Measurements from ENCODE around the gene LPCAT2. TPM values are rescaled to one million over a fixed set of nuclear protein-coding genes. Genes with fewer than 3 reads are reported as not detected.

LPCAT2 gene
- total and polyA plus RNA-seq, 2 experiments from 2014 or later: 6.4 to 9.5 TPM

DNA sequence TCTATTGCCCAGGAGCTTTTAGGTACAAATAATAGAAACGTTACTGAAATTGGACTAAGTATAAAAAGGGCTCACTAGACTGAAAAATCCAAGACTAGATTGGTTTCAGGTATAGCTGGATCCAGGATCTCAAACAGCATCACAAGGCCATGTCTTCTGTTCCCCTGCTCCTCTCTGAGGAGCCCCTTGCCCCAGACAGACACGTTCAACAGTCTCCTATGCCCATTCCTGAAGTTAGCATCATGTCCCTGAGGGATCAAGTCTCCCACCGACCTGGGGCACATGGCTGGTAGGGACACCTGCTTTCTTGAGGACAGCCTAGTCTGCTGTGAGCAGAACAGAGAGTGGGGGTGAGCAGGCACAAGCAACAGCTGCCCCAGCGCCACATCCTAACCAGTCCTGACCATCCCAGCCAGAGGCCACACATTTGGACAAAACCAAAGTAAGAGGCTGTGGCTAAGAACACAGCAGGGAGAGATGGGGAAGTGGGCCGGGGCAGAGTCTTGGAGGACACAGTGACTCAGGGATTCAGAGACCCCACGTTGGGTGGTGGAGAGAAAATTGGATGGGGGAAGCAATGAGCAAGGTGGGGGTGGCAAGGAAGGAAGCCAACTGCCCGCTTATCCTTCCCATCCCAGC lies 40.4 kb upstream of the LPCAT2 start:
- H3K27ac ChIP-seq: no peak overlapping the region
- WGBS (ENCODE audit: low lambda C conversion rate, missing lambda C conversion rate): 90% methylated on average over 7 of the region's 7 CpGs
- H3K79me2 ChIP-seq: no peaks in the 10 kb centered on the region
- H3K4me2 ChIP-seq: no peak overlapping the region
- H3K36me3 ChIP-seq (replicated peaks; ENCODE audit: insufficient read depth, low read depth): no peaks in the 10 kb centered on the region
- TF ChIP-seq CTCF (IDR thresholded peaks at IDR 0.05; ENCODE audit: poor library complexity): no peak
- no peak for TF ChIP-seq EZH2phosphoT487 (IDR thresholded peaks at IDR 0.05; ENCODE audit: low read depth, severe bottlenecking, unreplicated experiment)
- TF ChIP-seq EZH2 (IDR thresholded peaks at IDR 0.05; ENCODE audit: borderline replicate concordance): no peak
- no peaks in the 10 kb centered on the region for H3K27me3 ChIP-seq
- no peaks in the 10 kb centered on the region for H3K9me3 ChIP-seq (ENCODE audit: low read depth)
- H3K9me2 ChIP-seq (replicated peaks; ENCODE audit: insufficient read depth): no peaks in the 10 kb centered on the region
- H3K4me1 ChIP-seq (ENCODE audit: insufficient read depth): no peaks in the 10 kb centered on the region
- H4K20me1 ChIP-seq (ENCODE audit: insufficient read depth, poor library complexity, severe bottlenecking): no peaks in the 10 kb centered on the region
- H3K4me3 ChIP-seq: no peak overlapping the region
- DNase-seq (ENCODE audit: low spot score): no peak
- no peak overlapping the region for H2AFZ ChIP-seq

GRCh38 chr16:55469821-55470532 lies 38.9 kb upstream of the LPCAT2 start:
- Histone ChIP-seq H3K27me3 (no peaks in the 10 kb centered on the region), H3K36me3 (replicated peaks; ENCODE audit: insufficient read depth, low read depth) (no peaks in the 10 kb centered on the region), H3K4me2 (no peak overlapping the region), H3K79me2 (no peaks in the 10 kb centered on the region), H3K9me3 (ENCODE audit: low read depth) (no peaks in the 10 kb centered on the region), H3K4me3 (no peak overlapping the region), H3K4me1 (ENCODE audit: insufficient read depth) (no peaks in the 10 kb centered on the region), H2AFZ (no peak overlapping the region), H3K9me2 (replicated peaks; ENCODE audit: insufficient read depth) (no peaks in the 10 kb centered on the region), H3K27ac (no peak overlapping the region), H4K20me1 (ENCODE audit: insufficient read depth, poor library complexity, severe bottlenecking) (no peaks in the 10 kb centered on the region)
- TF ChIP-seq EZH2 (IDR thresholded peaks at IDR 0.05; ENCODE audit: borderline replicate concordance) (no peak), CTCF (IDR thresholded peaks at IDR 0.05; ENCODE audit: poor library complexity) (no peak), EZH2phosphoT487 (IDR thresholded peaks at IDR 0.05; ENCODE audit: low read depth, severe bottlenecking, unreplicated experiment) (no peak)
- DNase-seq (ENCODE audit: low spot score): no peak
- WGBS (ENCODE audit: low lambda C conversion rate, missing lambda C conversion rate): 83% methylated on average over 9 of the region's 9 CpGs

DNA sequence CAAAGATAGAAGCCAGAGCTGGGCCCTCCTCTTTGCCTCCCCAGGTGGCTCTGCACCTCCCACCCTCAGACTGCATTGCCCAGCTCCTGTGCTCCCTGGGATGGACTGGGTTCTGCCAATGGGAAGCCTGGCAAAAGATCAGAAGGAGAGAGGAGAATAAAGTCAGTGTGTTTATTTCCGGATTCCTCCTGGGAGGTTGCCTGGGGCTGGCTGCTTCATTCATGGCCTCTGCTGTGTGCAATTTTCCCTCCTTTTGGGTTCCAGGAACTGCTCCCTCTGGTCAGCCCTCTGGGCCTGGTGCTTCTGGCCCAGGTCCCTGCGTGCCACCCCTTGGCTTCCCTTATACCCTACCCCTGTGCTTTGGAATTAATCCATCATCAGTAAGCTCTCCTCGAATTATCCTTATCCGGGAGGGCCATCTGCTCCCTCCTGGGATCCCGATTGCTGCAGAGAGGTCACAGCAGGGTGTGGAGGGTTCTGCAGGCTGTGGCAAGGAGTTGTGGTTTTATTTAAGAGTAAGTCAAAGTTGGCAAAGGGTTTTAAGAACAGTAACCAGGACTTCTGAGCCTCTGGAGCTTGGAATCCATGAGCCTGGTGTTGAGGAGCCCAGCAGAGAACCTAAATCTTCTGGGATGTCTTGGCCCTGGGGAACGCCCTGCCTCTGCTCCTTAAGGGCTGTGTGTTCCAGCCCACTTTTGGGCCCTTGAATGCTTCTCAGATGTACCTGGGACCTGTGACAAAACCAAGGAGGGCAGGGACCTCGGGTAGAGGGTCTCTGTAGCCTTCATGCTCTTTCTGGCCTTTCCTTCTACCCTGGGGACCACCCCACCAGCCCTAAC lies 38.1 kb upstream of the LPCAT2 start:
- H4K20me1 ChIP-seq (ENCODE audit: insufficient read depth, poor library complexity, severe bottlenecking): no peaks in the 10 kb centered on the region
- no peaks in the 10 kb centered on the region for H3K4me1 ChIP-seq (ENCODE audit: insufficient read depth)
- H3K27ac ChIP-seq: no peak overlapping the region
- DNase-seq (ENCODE audit: low spot score): no peak
- H3K9me2 ChIP-seq (replicated peaks; ENCODE audit: insufficient read depth): no peaks in the 10 kb centered on the region
- H3K4me2 ChIP-seq: no peak overlapping the region
- no peak overlapping the region for H3K4me3 ChIP-seq
- H2AFZ ChIP-seq: no peak overlapping the region
- H3K27me3 ChIP-seq: no peaks in the 10 kb centered on the region
- no peak for TF ChIP-seq CTCF (IDR thresholded peaks at IDR 0.05; ENCODE audit: poor library complexity)
- TF ChIP-seq EZH2phosphoT487 (IDR thresholded peaks at IDR 0.05; ENCODE audit: low read depth, severe bottlenecking, unreplicated experiment): no peak
- no peak for TF ChIP-seq EZH2 (IDR thresholded peaks at IDR 0.05; ENCODE audit: borderline replicate concordance)
- H3K36me3 ChIP-seq (replicated peaks; ENCODE audit: insufficient read depth, low read depth): no peaks in the 10 kb centered on the region
- H3K9me3 ChIP-seq (ENCODE audit: low read depth): no peaks in the 10 kb centered on the region
- 68% methylated on average over 7 of the region's 7 CpGs for WGBS (ENCODE audit: low lambda C conversion rate, missing lambda C conversion rate)
- no peaks in the 10 kb centered on the region for H3K79me2 ChIP-seq
